Measurements from ENCODE around the gene TMPRSS9.
A peak's percentile ranks its signal among the peaks of the same experiment; 100 is the strongest.

TMPRSS9 gene

GRCh38 chr19:2359992-2360685, at the start of gene TMPRSS9:
TMPRSS9 (plus strand) TSS chr19:2360265; CDS start chr19:2389786, 29,521 bp downstream.
- H3K4me3 ChIP-seq, result no peak within 1 kb of the TSS
- no peak within 1 kb of the TSS for H3K27ac ChIP-seq

- H3K27ac ChIP-seq, result no peak overlapping the region
- no peak overlapping the region for H3K4me3 ChIP-seq
These were observed 49.0 kb upstream of the TMPRSS9 start for GRCh38 chr19:2311093-2311492.

- Histone ChIP-seq H3K4me3 (no peak overlapping the region), H3K27ac (no peak overlapping the region)
These were observed 47.1 kb upstream of the TMPRSS9 start for GRCh38 chr19:2312820-2313501.

GRCh38 chr19:2315121-2315817, 44.8 kb upstream of the TMPRSS9 start:
- Histone ChIP-seq H3K27ac (peak overlapping the region in 1 of 21 experiments; percentile 39), H3K4me3 (no peak overlapping the region)

GRCh38 chr19:2315818-2316353, 44.2 kb upstream of the TMPRSS9 start:
- no peak overlapping the region for H3K4me3 ChIP-seq

GRCh38 chr19:2317300-2317699, 42.8 kb upstream of the TMPRSS9 start:
- no peak overlapping the region for H3K4me3 ChIP-seq
- H3K27ac ChIP-seq, result no peak overlapping the region

More at GRCh38 chr19:2315818-2316353, 44.2 kb upstream of the TMPRSS9 start:
- peak overlapping the region in 1 of 21 experiments; percentile 39 for H3K27ac ChIP-seq

- no peak overlapping the region for H3K27ac ChIP-seq
- H3K4me3 ChIP-seq, result no peak overlapping the region
These were observed 42.3 kb upstream of the TMPRSS9 start for GRCh38 chr19:2317756-2318155.

GRCh38 chr19:2318923-2319322, 41.1 kb upstream of the TMPRSS9 start:
- Histone ChIP-seq H3K4me3 (no peak overlapping the region), H3K27ac (no peak overlapping the region)

GRCh38 chr19:2319551-2319950, 40.5 kb upstream of the TMPRSS9 start:
- Histone ChIP-seq H3K27ac (no peak overlapping the region), H3K4me3 (no peak overlapping the region)

- Histone ChIP-seq H3K4me3 (no peak overlapping the region), H3K27ac (no peak overlapping the region)
These were observed 40.0 kb upstream of the TMPRSS9 start for GRCh38 chr19:2320049-2320448.

GRCh38 chr19:2320939-2321338, 39.1 kb upstream of the TMPRSS9 start:
- Histone ChIP-seq H3K27ac (no peak overlapping the region), H3K4me3 (no peak overlapping the region)

GRCh38 chr19:2321565-2322283, 38.3 kb upstream of the TMPRSS9 start:
- H3K4me3 ChIP-seq, result no peak overlapping the region
- no peak overlapping the region for H3K27ac ChIP-seq

GRCh38 chr19:2323707-2324106, 36.4 kb upstream of the TMPRSS9 start:
- Histone ChIP-seq H3K27ac (no peak overlapping the region), H3K4me3 (no peak overlapping the region)

GRCh38 chr19:2324220-2324948, 35.7 kb upstream of the TMPRSS9 start:
- peak overlapping the region in 1 of 21 experiments; percentile 54 for H3K27ac ChIP-seq

GRCh38 chr19:2325281-2326046, 34.6 kb upstream of the TMPRSS9 start:
- Histone ChIP-seq H3K27ac (peak overlapping the region in 1 of 21 experiments; percentile 54), H3K4me3 (no peak overlapping the region)

More at GRCh38 chr19:2324220-2324948, 35.7 kb upstream of the TMPRSS9 start:
- no peak overlapping the region for H3K4me3 ChIP-seq

- Histone ChIP-seq H3K4me3 (peak overlapping the region in 4 of 7 experiments; percentile 78 to 99 (median 92)), H3K27ac (peak overlapping the region in 9 of 21 experiments; percentile 54 to 96 (median 90))
These were observed 33.2 kb upstream of the TMPRSS9 start for GRCh38 chr19:2326699-2327360.

GRCh38 chr19:2327773-2328400, 32.2 kb upstream of the TMPRSS9 start:
- H3K27ac ChIP-seq, result peak overlapping the region; percentile 4 to 96 (median 88)
- H3K4me3 ChIP-seq, result peak overlapping the region; percentile 78 to 99 (median 87)
